Right cardiac atrium (tissue), 5 donors: ENCODE data around the gene BRD3. TPM values are rescaled to one million over a fixed set of nuclear protein-coding genes. Genes with fewer than 3 reads are reported as not detected.
A peak's percentile ranks its signal among the peaks of the same experiment; 100 is the strongest.
"Not testable (repeated sequence)": the region's sequence is repeated elsewhere in the genome, so short reads cannot be mapped to it uniquely, and the experiment has no call there.

ENCODE experiments used
- ATAC-seq, 2 donors: fragments of 200-7000 bp; cut with Tn5 transposase; one replicate each; pipeline versions ENCODE4 v1.8.0 to v1.9.1; 2020; ENCODE audit warnings: moderate library complexity in 2 of 2, mild to moderate bottlenecking in 1 of 2
- DNase-seq, 3 donors: peaks; one replicate each; pipeline ENCODE4 v3.0.0-alpha.2; 2020
- H3K27ac ChIP-seq: one replicate; pipeline ENCODE4 v1.5.1; 2013; ENCODE audit warnings: mild to moderate bottlenecking, low read length, control low read depth, moderate library complexity
- H3K27me3 ChIP-seq: one replicate; pipeline ENCODE4 v1.6.1; 2013; ENCODE audit not compliant: control insufficient read depth, insufficient read depth
- H3K4me1 ChIP-seq: one replicate; pipeline ENCODE4 v1.6.1; 2013; ENCODE audit warnings: low read length; ENCODE audit not compliant: control insufficient read depth, insufficient read depth
- H3K4me3 ChIP-seq: one replicate; pipeline ENCODE4 v1.5.1; 2013; ENCODE audit warnings: low read length, control low read depth
- H3K9me3 ChIP-seq: one replicate; pipeline ENCODE4 v1.6.1; 2013; ENCODE audit warnings: low read length; ENCODE audit not compliant: control insufficient read depth
- WGBS: extraction: QIAGEN DNeasy Blood & Tissue Kit; methylation state at CpG from one replicate; pipeline ENCODE4 v1.1.7; 2013; 5-methylcytosine and 5-hydroxymethylcytosine counted together
- intact Hi-C, 4 donors: fragments of 100-400 bp; cut with DNase I; formaldehyde crosslinking; loops; one replicate each; pipeline versions ENCODE4 v1.11.0 to v1.14.0; 2022 to 2023
- long read RNA-seq, 4 donors: library from polyadenylated mRNA; unstranded; transcript quantifications; one replicate each; pipeline ENCODE4 v2.0.0, GENCODE V29; 2020 to 2021
- polyA plus RNA-seq: library from polyadenylated mRNA; stranded (reverse); fragments of 200-250 nt; gene quantifications from one replicate; pipeline ENCODE4 v1.2.3, GENCODE V29; 2013
- total RNA-seq, 4 donors: library from RNA; stranded (reverse); fragmentation: NEBNext Ultra II Directional; extraction: Animal tissue kit (Norgen Biotek cat#: 25700); gene quantifications; one replicate each; pipeline ENCODE4 v1.2.1, GENCODE V29; 2021
- donor health status: healthy with polysubstance abuse.
- donor health status: DM: no; HTN: yes; CAD: no.
- donor health status: DM: no; HTN: no; CAD: no.
- donor health status: DM: no; HTN: yes; CAD: no; lungs with severe emphysema.
- donor health status: DM: yes; HTN: yes; CAD: no.

BRD3 gene
- 10 to 100 TPM; 27.4 to 37.3 (median 31.5) TPM for total RNA-seq
- 13.0 TPM for polyA plus RNA-seq
- long read RNA-seq, donor 1, full-length matches to known transcripts: 7 of 82 reads
- long read RNA-seq, donor 1, partial matches to known transcripts: 67 of 82 reads
- long read RNA-seq, donor 1, other reads (novel, unspliced or antisense): 8 of 82 reads
- long read RNA-seq, donor 2, full-length matches to known transcripts: 3 of 13 reads
- long read RNA-seq, donor 2, partial matches to known transcripts: 5 of 13 reads
- long read RNA-seq, donor 2, other reads (novel, unspliced or antisense): 5 of 13 reads
- long read RNA-seq, donor 3, full-length matches to known transcripts: 7 of 119 reads
- long read RNA-seq, donor 3, partial matches to known transcripts: 66 of 119 reads
- long read RNA-seq, donor 3, other reads (novel, unspliced or antisense): 46 of 119 reads
- long read RNA-seq, donor 4, full-length matches to known transcripts: 1 of 13 reads
- long read RNA-seq, donor 4, partial matches to known transcripts: 7 of 13 reads
- long read RNA-seq, donor 4, other reads (novel, unspliced or antisense): 5 of 13 reads

DNA sequence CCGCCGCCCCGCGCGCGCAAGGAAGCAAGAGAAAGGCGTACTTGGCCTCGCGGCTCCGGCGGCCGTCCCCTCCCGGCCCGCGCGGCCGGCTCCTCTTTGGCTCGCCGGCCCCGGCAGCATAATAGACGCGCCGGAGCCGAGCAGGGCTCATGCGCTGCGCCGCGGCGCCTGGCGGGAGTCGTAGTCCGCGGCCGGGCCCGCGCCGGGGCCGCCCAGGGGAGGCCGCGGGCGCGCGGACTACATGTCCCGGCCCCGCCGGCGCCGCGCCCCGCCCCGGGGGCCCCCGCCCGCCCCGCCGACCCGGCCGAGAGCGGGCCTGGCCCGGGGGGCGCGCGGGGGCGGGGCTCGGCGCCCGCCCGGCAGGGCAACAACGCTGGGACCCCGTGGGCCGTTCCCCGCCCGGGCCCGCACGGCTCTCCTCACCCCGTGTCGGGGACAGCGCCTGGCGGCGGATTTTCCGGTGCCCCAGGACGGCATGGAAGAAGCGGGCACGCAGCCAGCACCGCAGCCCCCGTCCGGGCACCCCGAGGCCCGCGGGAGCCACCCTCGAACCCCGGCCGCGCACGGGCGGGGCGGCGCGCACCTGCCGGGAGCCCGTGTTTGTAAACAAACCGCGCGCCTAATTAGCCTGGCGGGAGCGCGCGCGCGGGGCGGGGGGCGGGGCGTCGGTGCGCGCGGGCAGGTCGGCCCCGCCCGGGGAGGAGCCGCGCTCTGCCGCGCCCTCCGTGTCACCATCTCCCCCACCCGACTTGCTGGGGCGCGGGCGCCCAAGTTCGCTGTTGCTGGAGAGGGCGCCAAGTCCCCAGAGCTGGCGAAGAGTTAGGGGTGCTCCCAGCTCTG lies at the start of gene BRD3:
Gene BRD3, minus strand, starts transcription at position 123 of the 840 bp plus-strand sequence. CDS start 14,549 bp downstream, outside the sequence.
- H3K27ac ChIP-seq: peak within 1 kb of the TSS; percentile 99
- H3K4me3 ChIP-seq: peak within 1 kb of the TSS; percentile 99
- WGBS: under 1% methylated on average over 130 of the region's 131 CpGs
- H3K4me1 ChIP-seq: no peaks in the 10 kb centered on the region
- no peaks in the 10 kb centered on the region for H3K9me3 ChIP-seq
- DNase-seq: peak; percentile 88 to 95 (median 95)
- no peaks in the 10 kb centered on the region for H3K27me3 ChIP-seq
- intact Hi-C loops: no loop called here
- peak; percentile 89 to 93 for ATAC-seq

DNA sequence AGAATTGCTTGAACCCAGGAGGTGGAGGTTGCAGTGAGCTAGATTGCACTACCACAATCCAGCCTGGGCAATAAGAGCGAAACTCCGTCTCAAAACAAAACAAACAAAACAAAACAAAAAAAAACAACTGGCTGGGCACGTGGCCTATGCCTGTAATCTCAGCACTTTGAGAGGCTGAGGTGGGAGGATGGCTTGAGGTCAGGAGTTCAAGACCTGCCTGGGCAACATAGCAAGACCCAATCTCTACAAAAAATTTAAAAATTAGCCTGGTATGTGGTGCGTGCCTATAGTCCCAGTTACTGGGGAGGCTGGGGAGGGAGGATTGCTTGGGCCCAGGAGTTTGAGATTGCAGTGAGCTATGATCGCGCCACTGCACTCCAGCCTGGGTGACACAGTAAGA lies 44.7 kb upstream of the BRD3 start:
- Histone ChIP-seq H3K4me3 (no peak overlapping the region), H3K9me3 (no peaks in the 10 kb centered on the region), H3K27ac (no peak overlapping the region), H3K27me3 (no peaks in the 10 kb centered on the region), H3K4me1 (no peaks in the 10 kb centered on the region)
- WGBS: 88% methylated on average over 6 of the region's 6 CpGs
- ATAC-seq (no peak), DNase-seq (no peak)
- intact Hi-C loops: no loop called here

GRCh38 chr9:134111064-134111463 lies 43.2 kb upstream of the BRD3 start:
- intact Hi-C loops: no loop called here
- H3K9me3 ChIP-seq: no peaks in the 10 kb centered on the region
- no peak overlapping the region for H3K27ac ChIP-seq
- H3K27me3 ChIP-seq: no peaks in the 10 kb centered on the region
- no peaks in the 10 kb centered on the region for H3K4me1 ChIP-seq
- H3K4me3 ChIP-seq: no peak overlapping the region
- DNase-seq (no peak), ATAC-seq (no peak)
- WGBS: 86% methylated on average over 9 of the region's 9 CpGs

- intact Hi-C loops: no loop called here
- Histone ChIP-seq H3K4me1 (no peaks in the 10 kb centered on the region), H3K27ac (no peak overlapping the region), H3K27me3 (no peaks in the 10 kb centered on the region), H3K9me3 (no peaks in the 10 kb centered on the region), H3K4me3 (no peak overlapping the region)
- DNase-seq (no peak), ATAC-seq (no peak)
- 69% methylated on average over 5 of the region's 5 CpGs for WGBS
Observed at GRCh38 chr9:134103391-134103998, 35.7 kb upstream of the BRD3 start.

DNA sequence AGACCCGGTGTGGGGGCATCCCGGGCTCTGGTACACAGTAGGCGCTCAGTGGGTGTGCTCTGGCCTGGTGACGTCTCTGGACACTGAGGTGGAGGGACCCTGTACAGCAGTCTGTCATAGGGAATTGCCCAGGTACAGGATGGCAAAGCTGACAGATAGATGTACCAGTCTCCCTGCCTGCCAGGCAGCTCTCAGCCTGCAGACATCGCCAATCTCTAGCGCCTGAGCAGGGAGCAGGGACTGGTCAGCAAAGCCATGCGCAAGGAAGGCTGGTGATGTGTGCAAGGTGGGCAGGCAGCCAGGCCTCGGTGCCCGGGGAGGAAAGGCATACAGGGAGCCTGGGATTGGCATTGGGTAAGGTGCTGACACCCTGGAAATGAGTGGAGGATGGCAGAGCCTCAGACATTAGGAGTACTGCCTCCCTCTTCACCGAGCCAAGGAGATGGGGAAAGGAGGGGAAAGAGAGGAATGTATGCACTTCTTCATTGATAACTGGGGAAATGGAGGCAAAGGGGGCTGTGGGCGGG lies 33.9 kb upstream of the BRD3 start:
- no peak overlapping the region for H3K27ac ChIP-seq
- no peak overlapping the region for H3K4me3 ChIP-seq
- DNase-seq (no peak), ATAC-seq (peak in 1 of 2 donors; percentile 29)
- 72% methylated on average over 11 of the region's 11 CpGs for WGBS
- H3K27me3 ChIP-seq: no peaks in the 10 kb centered on the region
- no peaks in the 10 kb centered on the region for H3K9me3 ChIP-seq
- no peaks in the 10 kb centered on the region for H3K4me1 ChIP-seq
- intact Hi-C loops: no loop called here

GRCh38 chr9:134101133-134101532 lies 33.3 kb upstream of the BRD3 start:
- H3K9me3 ChIP-seq, ATAC-seq, DNase-seq, H3K4me1 ChIP-seq, intact Hi-C loops, H3K27me3 ChIP-seq, H3K27ac ChIP-seq, H3K4me3 ChIP-seq: not testable (repeated sequence)
- 73% methylated on average over 6 of the region's 6 CpGs for WGBS

GRCh38 chr9:134100040-134100439 lies 32.2 kb upstream of the BRD3 start:
- intact Hi-C loops: no loop called here
- WGBS: 88% methylated on average over 5 of the region's 5 CpGs

DNA sequence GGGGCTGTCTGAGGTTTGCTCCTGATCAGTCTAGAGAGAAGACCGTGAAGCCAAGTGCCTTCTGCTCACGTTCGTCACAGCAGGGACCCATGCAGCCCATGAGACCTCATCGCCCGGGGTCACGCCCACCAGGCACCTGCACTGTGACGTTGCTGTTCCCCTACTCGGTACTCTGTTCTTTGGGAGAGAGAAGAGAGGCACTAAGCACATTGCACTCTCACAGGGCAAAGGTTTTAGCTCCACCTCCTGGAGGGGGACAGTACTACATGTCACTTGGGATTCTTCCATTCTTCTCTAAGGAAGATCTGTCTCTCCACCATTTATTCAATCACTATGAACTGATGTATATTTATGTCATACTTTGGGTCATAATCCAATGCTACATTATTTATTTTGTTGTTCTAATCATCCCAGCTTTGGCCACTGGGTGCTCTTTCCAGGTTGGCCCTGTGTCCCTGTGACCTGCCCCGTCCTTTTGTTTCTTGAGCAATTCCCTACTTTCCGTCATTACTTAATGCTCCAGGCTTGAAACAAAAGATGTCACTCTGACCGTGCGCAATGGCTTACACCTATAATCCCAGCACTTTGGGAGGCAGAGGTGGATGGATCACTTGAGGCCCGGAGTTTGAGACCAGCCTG lies 31.4 kb upstream of the BRD3 start:
- H3K27me3 ChIP-seq: no peaks in the 10 kb centered on the region

More at GRCh38 chr9:134100040-134100439, 32.2 kb upstream of the BRD3 start:
- ATAC-seq (no peak), DNase-seq (no peak)
- Histone ChIP-seq H3K27me3 (no peaks in the 10 kb centered on the region), H3K4me1 (no peaks in the 10 kb centered on the region), H3K4me3 (no peak overlapping the region), H3K9me3 (no peaks in the 10 kb centered on the region), H3K27ac (no peak overlapping the region)

GRCh38 chr9:134089972-134090371 lies 22.1 kb upstream of the BRD3 start:
- Histone ChIP-seq H3K9me3 (no peaks in the 10 kb centered on the region), H3K27ac (no peak overlapping the region), H3K27me3 (no peaks in the 10 kb centered on the region), H3K4me3 (no peak overlapping the region), H3K4me1 (no peaks in the 10 kb centered on the region)
- intact Hi-C loops: no loop called here
- DNase-seq: peak in 1 of 3 donors; percentile 45
- WGBS: 78% methylated on average over 4 of the region's 4 CpGs
- no peak for ATAC-seq

More for the DNA sequence above, 31.4 kb upstream of the BRD3 start:
- 49% methylated on average over 13 of the region's 13 CpGs for WGBS
- no peak overlapping the region for H3K27ac ChIP-seq
- ATAC-seq (peak in 1 of 2 donors; percentile 32), DNase-seq (no peak)
- no peaks in the 10 kb centered on the region for H3K4me1 ChIP-seq
- H3K4me3 ChIP-seq: no peak overlapping the region
- intact Hi-C loops: no loop called here
- no peaks in the 10 kb centered on the region for H3K9me3 ChIP-seq

DNA sequence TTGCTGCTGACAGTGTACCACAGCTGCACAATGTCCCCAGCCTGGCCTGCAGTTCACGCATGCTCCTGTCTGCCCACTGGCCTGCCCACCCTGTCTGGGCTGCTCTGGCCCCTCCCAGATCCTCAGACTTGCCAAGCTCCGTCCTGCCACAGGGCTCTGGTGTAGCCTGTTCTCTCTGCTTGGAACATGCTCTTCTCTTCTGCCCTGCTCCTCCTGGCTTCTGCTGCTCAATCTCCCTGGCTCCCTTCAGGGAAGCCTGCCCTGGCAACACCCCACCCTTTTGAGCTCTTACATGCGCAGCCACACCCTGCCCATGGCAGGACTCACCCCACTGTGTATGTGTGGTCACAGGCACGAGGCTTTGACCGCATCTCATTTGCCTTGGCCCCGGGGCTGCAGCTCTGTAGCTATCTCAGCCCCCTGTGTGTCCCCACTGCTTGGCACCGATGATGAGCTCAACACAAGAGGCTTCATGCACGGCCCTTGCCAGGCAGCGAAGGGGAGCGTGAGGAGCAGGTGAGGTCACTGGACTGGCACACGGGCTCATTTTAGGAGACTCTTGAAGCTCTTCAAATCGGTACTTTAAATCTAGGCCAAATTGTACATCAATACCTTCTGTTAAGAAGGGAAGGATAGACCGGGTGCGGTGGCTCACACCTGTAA lies 20.4 kb upstream of the BRD3 start:
- Histone ChIP-seq H3K9me3 (no peaks in the 10 kb centered on the region), H3K27ac (no peak overlapping the region), H3K4me3 (no peak overlapping the region), H3K27me3 (no peaks in the 10 kb centered on the region), H3K4me1 (no peaks in the 10 kb centered on the region)
- ATAC-seq (peak in 1 of 2 donors; percentile 11), DNase-seq (no peak)
- intact Hi-C loops: no loop called here
- 85% methylated on average over 14 of the region's 14 CpGs for WGBS
